Mucosa of descending colon (tissue), 3 donors: Measurements from ENCODE around the gene CDH12. TPM values are rescaled to one million over a fixed set of nuclear protein-coding genes. Genes with fewer than 3 reads are reported as not detected.

Experiments
- ATAC-seq: fragments of 200-7000 bp; cut with Tn5 transposase; one replicate; pipeline ENCODE4 v1.9.1; 2020; ENCODE audit warnings: mild to moderate bottlenecking, moderate library complexity
- DNase-seq, 3 donors: peaks; one replicate each; pipeline ENCODE4 v3.0.0-alpha.2; 2020
- H3K36me3 ChIP-seq: fragments of 200-600 bp; one replicate; pipeline ENCODE4 v1.8.0; 2021; ENCODE audit warnings: low read depth, mild to moderate bottlenecking
- H3K4me1 ChIP-seq: fragments of 200-600 bp; one replicate; pipeline ENCODE4 v1.8.0; 2021; ENCODE audit warnings: low read depth, mild to moderate bottlenecking
- H3K4me3 ChIP-seq: fragments of 200-600 bp; one replicate; pipeline ENCODE4 v1.8.0; 2021; ENCODE audit warnings: mild to moderate bottlenecking
- H3K9me3 ChIP-seq: fragments of 200-600 bp; one replicate; pipeline ENCODE4 v1.8.0; 2021; ENCODE audit warnings: mild to moderate bottlenecking
- CTCF ChIP-seq: fragments of 200-600 bp; IDR thresholded peaks from one replicate; pipeline ENCODE4 v1.8.0; 2022; ENCODE audit warnings: antibody characterized with exemption, mild to moderate bottlenecking
- intact Hi-C, 2 donors: fragments of 100-400 bp; cut with DNase I in 1 of 2; cut with micrococcal nuclease in 1 of 2; formaldehyde crosslinking; loops; one replicate each; pipeline versions ENCODE4 v1.11.0 to v1.11.1; 2022; cut with DNase I, micrococcal nuclease
- total RNA-seq, 3 donors: library from RNA; stranded (reverse); fragmentation: NEBNext Ultra II Directional in 2 of 3; extraction: Animal tissue kit (Norgen Biotek cat#: 25700) in 2 of 3; gene quantifications; one replicate each; pipeline versions ENCODE4 v1.2.1 to v1.2.4, GENCODE V29; 2021 to 2023
- donor health status: DM: no; HTN: no; CAD: no; lungs with moderate emphysema.
- donor health status: DM: no; HTN: no; CAD: no.
- donor health status: DM: no; HTN: yes; CAD: no.

The CDH12 gene
- total RNA-seq, 3 donors from 2014 or later = 0.14 TPM; not detected in 2

GRCh38 chr5:22258139-22258538, 595.0 kb downstream of the CDH12 start:
- intact Hi-C loops = no loop called here
- TF ChIP-seq CTCF = no peak
- DNase-seq = no peak

GRCh38 chr5:22250528-22250927, 602.6 kb downstream of the CDH12 start:
- TF ChIP-seq CTCF = no peak
- Histone ChIP-seq H3K36me3 (no peaks in the 10 kb centered on the region), H3K9me3 (no peaks in the 10 kb centered on the region), H3K4me3 (no peak overlapping the region), H3K4me1 (no peaks in the 10 kb centered on the region)
- intact Hi-C loops = no loop called here
- DNase-seq (no peak), ATAC-seq (no peak)

More at GRCh38 chr5:22258139-22258538, 595.0 kb downstream of the CDH12 start:
- no peak overlapping the region for H3K4me3 ChIP-seq
- no peaks in the 10 kb centered on the region for H3K36me3 ChIP-seq
- no peaks in the 10 kb centered on the region for H3K9me3 ChIP-seq
- ATAC-seq = no peak
- no peaks in the 10 kb centered on the region for H3K4me1 ChIP-seq

- H3K4me1 ChIP-seq = no peaks in the 10 kb centered on the region
- no peak for ATAC-seq
- H3K9me3 ChIP-seq = no peaks in the 10 kb centered on the region
- no peak for DNase-seq
- H3K36me3 ChIP-seq = no peaks in the 10 kb centered on the region
- no peak overlapping the region for H3K4me3 ChIP-seq
- TF ChIP-seq CTCF = no peak
- intact Hi-C loops = no loop called here
These were observed 603.9 kb downstream of the CDH12 start for GRCh38 chr5:22249209-22249729.

- H3K4me1 ChIP-seq = no peaks in the 10 kb centered on the region
- intact Hi-C loops = no loop called here
- H3K9me3 ChIP-seq = no peaks in the 10 kb centered on the region
- DNase-seq = no peak
- H3K4me3 ChIP-seq = no peak overlapping the region
- no peak for TF ChIP-seq CTCF
- ATAC-seq = no peak
- H3K36me3 ChIP-seq = no peaks in the 10 kb centered on the region
These were observed 607.4 kb downstream of the CDH12 start for GRCh38 chr5:22245770-22246169.

- no peak overlapping the region for H3K4me3 ChIP-seq
- no peak for DNase-seq
- intact Hi-C loops = no loop called here
- TF ChIP-seq CTCF = no peak
- no peaks in the 10 kb centered on the region for H3K36me3 ChIP-seq
- ATAC-seq = no peak
- H3K4me1 ChIP-seq = no peaks in the 10 kb centered on the region
- no peaks in the 10 kb centered on the region for H3K9me3 ChIP-seq
These were observed 610.6 kb downstream of the CDH12 start for GRCh38 chr5:22242532-22242931.

GRCh38 chr5:22238047-22238446, 615.1 kb downstream of the CDH12 start:
- no peaks in the 10 kb centered on the region for H3K9me3 ChIP-seq
- no peak for TF ChIP-seq CTCF
- intact Hi-C loops = no loop called here
- DNase-seq = no peak
- no peak overlapping the region for H3K4me3 ChIP-seq
- no peaks in the 10 kb centered on the region for H3K4me1 ChIP-seq
- no peak for ATAC-seq
- H3K36me3 ChIP-seq = no peaks in the 10 kb centered on the region
